ENCODE results near the gene GLI3.

GRCh38 chr7:42046483-42046882, 190.5 kb downstream of the GLI3 start:
- TF ChIP-seq CTCF (IDR thresholded peaks at IDR 0.05) (no peak), POLR2A (IDR thresholded peaks at IDR 0.05) (no peak)

Data from stomach (tissue), 4 donors.